Trophoblast cell (in vitro differentiated cells and primary cell): ENCODE measurements around the gene VSIR.

Experiments
- DNase-seq, 2 donors: peaks; one replicate each; pipeline ENCODE4 v3.0.0-alpha.2; 2016
- H2AFZ ChIP-seq: 2 replicates; pipeline ENCODE4 v1.6.1; 2013; ENCODE audit warnings: low read length, moderate library complexity, mild to moderate bottlenecking; ENCODE audit not compliant: insufficient read depth, poor library complexity
- H2AK5ac ChIP-seq: 2 replicates; pipeline ENCODE4 v1.6.1; 2013; ENCODE audit warnings: mild to moderate bottlenecking, low read length
- H2BK120ac ChIP-seq: 2 replicates; pipeline ENCODE4 v1.6.1; 2013; ENCODE audit warnings: low read length, mild to moderate bottlenecking, moderate library complexity; ENCODE audit not compliant: insufficient read depth, poor library complexity
- H2BK12ac ChIP-seq: 2 replicates; pipeline ENCODE4 v1.6.1; 2013; ENCODE audit warnings: mild to moderate bottlenecking, low read length, moderate library complexity
- H2BK5ac ChIP-seq: 2 replicates; pipeline ENCODE4 v1.6.1; 2013; ENCODE audit warnings: low read length, low read depth, moderate library complexity, mild to moderate bottlenecking; ENCODE audit not compliant: poor library complexity
- H3K14ac ChIP-seq: 2 replicates; pipeline ENCODE4 v1.6.1; 2013; ENCODE audit warnings: mild to moderate bottlenecking, low read length
- H3K18ac ChIP-seq: 2 replicates; pipeline ENCODE4 v1.6.1; 2013; ENCODE audit warnings: mild to moderate bottlenecking, low read length
- H3K23ac ChIP-seq: 2 replicates; pipeline ENCODE4 v1.6.1; 2013; ENCODE audit warnings: low read length
- H3K27ac ChIP-seq: 2 replicates; pipeline ENCODE4 v1.5.1; 2013; ENCODE audit warnings: low read depth, mild to moderate bottlenecking, inconsistent platforms, low read length, moderate library complexity
- H3K27me3 ChIP-seq: 2 replicates; pipeline ENCODE4 v1.6.1; 2013; ENCODE audit warnings: inconsistent platforms, mild to moderate bottlenecking, low read length, moderate library complexity; ENCODE audit not compliant: insufficient read depth
- H3K36me3 ChIP-seq, 2 experiments: 1 replicate in 1 of 2; 2 replicates in 1 of 2; pipeline ENCODE4 v1.6.1; 2013; ENCODE audit warnings: low read length in 2 of 2, mild to moderate bottlenecking in 2 of 2, moderate library complexity in 1 of 2; ENCODE audit not compliant: insufficient read depth in 2 of 2, control insufficient read depth in 1 of 2
- H3K4ac ChIP-seq: 2 replicates; pipeline ENCODE4 v1.6.1; 2013; ENCODE audit warnings: low read depth, mild to moderate bottlenecking, low read length, moderate library complexity
- H3K4me1 ChIP-seq, 2 experiments: 1 replicate in 1 of 2; 2 replicates in 1 of 2; pipeline ENCODE4 v1.6.1; 2013; ENCODE audit warnings: low read length in 2 of 2, mild to moderate bottlenecking in 2 of 2, moderate library complexity in 1 of 2; ENCODE audit not compliant: insufficient read depth in 2 of 2, control insufficient read depth in 1 of 2
- H3K4me2 ChIP-seq: 2 replicates; pipeline ENCODE4 v1.6.1; 2013; ENCODE audit warnings: inconsistent platforms, mild to moderate bottlenecking, low read length, moderate library complexity
- H3K4me3 ChIP-seq: 2 replicates; pipeline ENCODE4 v1.5.1; 2013; ENCODE audit warnings: mild to moderate bottlenecking, low read depth, low read length, inconsistent platforms
- H3K79me1 ChIP-seq: one replicate; pipeline ENCODE4 v1.6.1; 2013; ENCODE audit warnings: low read length
- H3K79me2 ChIP-seq: 2 replicates; pipeline ENCODE4 v1.6.1; 2013; ENCODE audit warnings: low read length, mild to moderate bottlenecking; ENCODE audit not compliant: control insufficient read depth, insufficient read depth, poor library complexity
- H3K9ac ChIP-seq: 2 replicates; pipeline ENCODE4 v1.6.1; 2013; ENCODE audit warnings: mild to moderate bottlenecking, low read length
- H3K9me3 ChIP-seq: 2 replicates; pipeline ENCODE4 v1.6.1; 2013; ENCODE audit warnings: low read depth, mild to moderate bottlenecking, control low read depth, inconsistent platforms, low read length; ENCODE audit not compliant: insufficient read depth
- H4K12ac ChIP-seq: 2 replicates; pipeline ENCODE4 v1.6.1; 2013; ENCODE audit warnings: low read depth, mild to moderate bottlenecking, low read length, moderate library complexity
- H4K8ac ChIP-seq: 2 replicates; pipeline ENCODE4 v1.6.1; 2013; ENCODE audit warnings: low read depth, mild to moderate bottlenecking, low read length, moderate library complexity
- H4K91ac ChIP-seq: one replicate; pipeline ENCODE4 v1.6.1; 2013; ENCODE audit warnings: low read depth, mild to moderate bottlenecking, low read length, moderate library complexity
- WGBS: extraction: QIAGEN DNeasy Blood & Tissue Kit; methylation state at CpG from one replicate; pipeline ENCODE4 v1.1.7; 2013; ENCODE audit warnings: missing lambda C conversion rate; ENCODE audit not compliant: insufficient read length, insufficient coverage; ENCODE audit errors: extremely low coverage; 5-methylcytosine and 5-hydroxymethylcytosine counted together

Gene VSIR

DNA sequence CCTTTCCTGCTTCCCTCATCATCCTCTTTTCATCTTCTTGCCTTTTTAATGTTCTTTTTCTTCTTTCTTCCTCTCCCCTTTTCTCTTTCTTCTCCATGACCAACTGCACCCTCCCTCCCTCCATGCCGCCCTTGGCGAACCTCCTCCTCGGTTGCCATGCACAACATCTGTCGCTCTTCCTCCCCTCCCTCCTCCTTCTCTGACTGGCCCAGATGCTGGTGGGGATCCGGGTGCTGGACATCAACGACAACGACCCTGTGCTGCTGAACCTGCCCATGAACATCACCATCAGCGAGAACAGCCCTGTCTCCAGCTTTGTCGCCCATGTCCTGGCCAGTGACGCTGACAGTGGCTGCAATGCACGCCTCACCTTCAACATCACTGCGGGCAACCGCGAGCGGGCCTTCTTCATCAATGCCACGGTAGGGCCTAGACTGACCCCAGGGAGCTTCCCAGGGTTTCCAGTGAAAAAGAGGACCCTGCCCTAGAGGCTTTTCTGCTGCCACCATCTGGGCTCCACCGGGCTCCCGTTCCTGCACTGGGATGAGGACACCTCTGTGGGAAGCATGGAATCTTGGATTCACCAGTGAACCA lies 11.5 kb upstream of the VSIR start:
- no peak overlapping the region for H4K8ac ChIP-seq
- no peak overlapping the region for H2AK5ac ChIP-seq
- H3K79me2 ChIP-seq = no peaks in the 10 kb centered on the region
- no peak overlapping the region for H2AFZ ChIP-seq
- no peak overlapping the region for H3K9ac ChIP-seq
- no peak overlapping the region for H3K18ac ChIP-seq
- no peak overlapping the region for H3K23ac ChIP-seq
- H4K12ac ChIP-seq = no peak overlapping the region
- no peak overlapping the region for H3K14ac ChIP-seq
- H3K36me3 ChIP-seq = no peaks in the 10 kb centered on the region
- H2BK12ac ChIP-seq = no peak overlapping the region
- H3K4me1 ChIP-seq = no peaks in the 10 kb centered on the region
- WGBS = no CpG with 5 or more reads among the region's 18 CpGs
- H3K4me2 ChIP-seq = no peak overlapping the region
- no peak for DNase-seq
- H4K91ac ChIP-seq = no peak overlapping the region
- H2BK120ac ChIP-seq = no peak overlapping the region
- no peak overlapping the region for H3K4ac ChIP-seq
- H2BK5ac ChIP-seq = no peak overlapping the region
- H3K79me1 ChIP-seq = no peaks in the 10 kb centered on the region
- H3K4me3 ChIP-seq = no peak overlapping the region
- no peak overlapping the region for H3K27ac ChIP-seq
- H3K27me3 ChIP-seq = no peaks in the 10 kb centered on the region
- no peaks in the 10 kb centered on the region for H3K9me3 ChIP-seq

DNA sequence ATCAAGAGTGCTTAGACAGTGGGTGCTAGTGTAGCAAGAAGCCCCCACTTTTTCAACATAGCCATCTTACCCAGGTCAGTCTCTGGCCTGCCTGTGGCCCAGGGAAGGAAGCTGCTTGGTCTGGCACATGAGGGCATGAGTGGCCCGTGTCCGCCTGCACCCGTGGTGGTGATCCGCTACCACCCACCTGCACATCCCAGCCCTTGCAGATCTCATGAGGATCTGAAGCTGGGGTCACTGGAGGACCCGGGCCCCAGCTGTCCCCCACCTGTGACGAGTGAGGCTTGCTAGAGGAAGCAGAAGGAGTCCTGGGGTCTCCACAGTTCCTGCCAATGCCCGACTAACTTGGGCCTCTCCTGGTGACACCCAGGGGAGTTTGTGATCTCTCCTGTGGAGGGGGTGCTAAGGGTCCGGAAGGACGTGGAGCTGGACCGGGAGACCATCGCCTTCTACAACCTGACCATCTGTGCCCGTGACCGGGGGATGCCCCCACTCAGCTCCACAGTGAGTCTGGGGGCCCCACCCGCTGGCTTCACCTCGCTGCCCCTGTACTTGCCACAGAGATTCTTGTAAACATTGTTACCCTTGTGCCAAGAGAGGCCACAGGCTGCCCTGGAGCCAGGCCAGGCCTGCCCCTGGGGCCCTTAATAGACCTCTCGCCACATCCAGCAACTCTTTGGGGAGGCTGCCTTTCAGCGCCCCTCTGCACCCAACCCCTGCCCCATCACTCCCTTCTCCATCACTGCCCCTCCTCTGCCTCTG lies 10.8 kb upstream of the VSIR start:
- no peak overlapping the region for H2AK5ac ChIP-seq
- DNase-seq = no peak
- H3K9ac ChIP-seq = no peak overlapping the region
- no peaks in the 10 kb centered on the region for H3K36me3 ChIP-seq
- no peak overlapping the region for H3K4ac ChIP-seq
- no peak overlapping the region for H4K91ac ChIP-seq
- no peak overlapping the region for H3K18ac ChIP-seq
- no peak overlapping the region for H3K14ac ChIP-seq
- H3K4me1 ChIP-seq = no peaks in the 10 kb centered on the region
- H2BK120ac ChIP-seq = no peak overlapping the region
- H2BK12ac ChIP-seq = no peak overlapping the region
- H3K23ac ChIP-seq = no peak overlapping the region
- no peaks in the 10 kb centered on the region for H3K9me3 ChIP-seq
- H4K8ac ChIP-seq = no peak overlapping the region
- no peaks in the 10 kb centered on the region for H3K27me3 ChIP-seq
- no peak overlapping the region for H2BK5ac ChIP-seq
- no peak overlapping the region for H3K4me2 ChIP-seq
- no peaks in the 10 kb centered on the region for H3K79me1 ChIP-seq
- WGBS = no CpG with 5 or more reads among the region's 17 CpGs
- no peak overlapping the region for H3K4me3 ChIP-seq
- H3K79me2 ChIP-seq = no peaks in the 10 kb centered on the region
- H2AFZ ChIP-seq = no peak overlapping the region
- H3K27ac ChIP-seq = no peak overlapping the region
- no peak overlapping the region for H4K12ac ChIP-seq

DNA sequence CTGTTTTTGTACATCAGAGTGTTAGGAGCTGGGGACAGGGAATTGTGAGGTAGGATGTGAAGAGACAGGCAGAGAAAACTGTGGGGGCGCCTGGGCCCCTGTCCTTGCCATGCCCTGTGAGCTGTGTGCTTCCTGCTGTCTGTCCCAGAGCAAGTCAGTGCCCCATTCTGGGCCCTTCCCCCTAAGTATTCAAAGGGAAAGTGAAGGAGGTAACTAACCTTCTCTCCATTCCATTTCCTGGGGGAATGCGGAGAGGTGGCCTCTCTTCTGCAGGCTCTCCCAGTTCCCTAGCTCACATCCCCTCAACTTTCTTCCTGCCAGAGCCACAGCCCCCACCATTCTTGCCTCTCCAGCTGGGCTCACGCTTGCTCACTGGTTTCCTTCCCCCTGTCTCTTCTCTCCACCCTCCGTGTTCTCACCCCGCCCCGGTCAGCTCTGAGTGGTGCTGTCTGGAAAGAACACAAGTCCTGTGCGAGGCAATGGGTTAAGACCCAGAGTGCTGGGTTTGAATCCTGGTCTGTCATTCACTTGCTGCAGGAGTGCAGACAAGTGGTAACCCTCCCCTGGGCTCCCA lies 9.7 kb upstream of the VSIR start:
- H3K4me3 ChIP-seq = no peak overlapping the region
- no peaks in the 10 kb centered on the region for H3K27me3 ChIP-seq
- whole genome bisulfite sequencing = no CpG with 5 or more reads among the region's 7 CpGs
- H3K4me1 ChIP-seq = no peaks in the 10 kb centered on the region
- H3K4me2 ChIP-seq = no peak overlapping the region
- no peaks in the 10 kb centered on the region for H3K79me1 ChIP-seq
- H3K4ac ChIP-seq = no peak overlapping the region
- H2AK5ac ChIP-seq = no peak overlapping the region
- H4K12ac ChIP-seq = no peak overlapping the region
- H3K14ac ChIP-seq = no peak overlapping the region
- no peaks in the 10 kb centered on the region for H3K79me2 ChIP-seq
- no peak overlapping the region for H4K8ac ChIP-seq
- no peak overlapping the region for H3K27ac ChIP-seq
- H3K36me3 ChIP-seq = no peaks in the 10 kb centered on the region
- H3K9me3 ChIP-seq = no peaks in the 10 kb centered on the region
- no peak overlapping the region for H3K23ac ChIP-seq
- no peak overlapping the region for H2BK5ac ChIP-seq
- DNase-seq = no peak
- H3K9ac ChIP-seq = no peak overlapping the region
- no peak overlapping the region for H2BK12ac ChIP-seq
- H2BK120ac ChIP-seq = no peak overlapping the region
- H3K18ac ChIP-seq = no peak overlapping the region
- H4K91ac ChIP-seq = no peak overlapping the region
- H2AFZ ChIP-seq = no peak overlapping the region

DNA sequence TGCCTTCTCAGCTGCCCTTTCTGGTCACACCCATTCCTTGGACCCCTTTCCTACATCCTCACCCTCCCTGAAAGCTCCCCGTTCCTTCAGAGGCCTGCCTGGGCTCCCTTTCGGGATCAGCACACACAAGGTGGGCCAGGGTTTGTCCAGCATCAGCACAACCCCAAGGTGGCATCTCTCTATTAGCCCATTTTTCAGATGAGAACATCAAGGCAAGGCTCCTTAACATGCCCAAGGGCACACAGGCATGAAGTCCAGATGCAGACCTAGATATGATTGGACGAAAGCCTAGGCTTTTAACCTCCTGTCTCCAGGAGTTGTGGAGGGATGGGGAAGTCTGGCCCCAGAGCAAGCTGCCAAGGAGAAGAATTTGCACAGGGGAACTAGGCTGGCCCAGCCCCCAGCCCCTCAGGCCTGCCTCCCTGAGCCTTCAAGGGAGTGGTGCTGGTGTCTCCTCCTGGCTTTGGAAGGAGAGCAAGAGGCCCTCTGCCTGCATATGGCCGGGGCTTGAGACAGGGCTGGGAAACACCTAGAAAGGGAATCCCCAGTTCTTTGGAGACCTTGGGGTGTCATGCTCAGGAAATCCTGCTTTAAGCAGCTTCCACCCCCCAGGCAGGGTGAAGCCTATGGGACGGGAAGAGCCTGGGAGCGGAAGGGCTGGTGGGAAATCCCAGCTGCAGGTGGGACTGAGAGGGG lies 9.0 kb upstream of the VSIR start:
- Histone ChIP-seq H2BK12ac (no peak overlapping the region), H3K27ac (no peak overlapping the region), H3K23ac (no peak overlapping the region), H3K14ac (no peak overlapping the region), H3K18ac (no peak overlapping the region), H4K12ac (no peak overlapping the region), H3K79me2 (no peaks in the 10 kb centered on the region), H2BK5ac (no peak overlapping the region), H3K36me3 (no peaks in the 10 kb centered on the region), H4K91ac (no peak overlapping the region), H3K9ac (no peak overlapping the region), H3K4me3 (no peak overlapping the region), H3K9me3 (peaks cover 3% of the 10 kb centered on the region), H2BK120ac (no peak overlapping the region), H3K4me1 (no peaks in the 10 kb centered on the region), H2AFZ (no peak overlapping the region), H2AK5ac (no peak overlapping the region), H3K79me1 (no peaks in the 10 kb centered on the region), H3K4ac (no peak overlapping the region), H3K4me2 (no peak overlapping the region), H4K8ac (no peak overlapping the region), H3K27me3 (no peaks in the 10 kb centered on the region)
- no CpG with 5 or more reads among the region's 6 CpGs for WGBS
- DNase-seq = no peak
